ENCODE results near the gene CPLX1.
A peak's percentile ranks its signal among the peaks of the same experiment; 100 is the strongest.

CPLX1 gene

DNA sequence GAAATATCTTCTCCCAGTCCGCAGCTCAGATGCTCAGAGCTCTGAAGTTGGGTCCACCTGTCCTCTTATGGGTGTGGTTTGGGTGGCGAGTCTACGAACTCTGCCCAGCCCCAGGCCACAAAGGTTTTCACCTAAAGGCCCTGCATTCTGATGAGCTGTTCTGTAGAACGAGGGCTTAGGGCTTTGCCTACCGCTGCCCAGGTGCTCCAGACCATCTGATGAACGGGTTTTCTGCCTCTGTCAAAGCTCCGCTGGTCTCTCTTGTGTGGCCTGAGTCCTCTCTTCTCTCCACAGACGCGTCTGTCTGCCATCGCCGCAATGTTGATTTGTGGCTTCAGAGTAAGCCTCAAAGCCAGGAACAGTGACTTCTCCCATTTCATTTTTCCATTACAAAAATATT is 28.4 kb upstream of the CPLX1 start:
- no peak for DNase-seq

DNA sequence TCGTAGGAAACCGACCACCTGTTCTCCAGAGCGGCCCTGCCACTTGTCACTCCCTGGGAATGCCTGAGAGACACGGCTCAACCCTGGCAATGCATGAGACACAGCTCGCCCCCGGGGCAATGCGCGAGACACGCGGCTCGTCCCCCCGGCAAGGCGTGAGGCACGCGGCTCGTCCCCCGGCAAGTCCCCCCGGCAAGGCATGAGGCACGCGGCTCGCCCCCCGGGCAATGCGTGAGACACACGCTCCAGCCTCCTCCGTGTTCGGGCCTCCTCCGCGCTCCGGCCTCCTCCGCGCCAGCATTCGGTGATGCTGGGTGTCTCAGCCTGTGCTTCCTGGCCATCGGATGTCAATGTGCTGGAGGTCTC is 27.5 kb upstream of the CPLX1 start:
- DNase-seq, result no peak

DNA sequence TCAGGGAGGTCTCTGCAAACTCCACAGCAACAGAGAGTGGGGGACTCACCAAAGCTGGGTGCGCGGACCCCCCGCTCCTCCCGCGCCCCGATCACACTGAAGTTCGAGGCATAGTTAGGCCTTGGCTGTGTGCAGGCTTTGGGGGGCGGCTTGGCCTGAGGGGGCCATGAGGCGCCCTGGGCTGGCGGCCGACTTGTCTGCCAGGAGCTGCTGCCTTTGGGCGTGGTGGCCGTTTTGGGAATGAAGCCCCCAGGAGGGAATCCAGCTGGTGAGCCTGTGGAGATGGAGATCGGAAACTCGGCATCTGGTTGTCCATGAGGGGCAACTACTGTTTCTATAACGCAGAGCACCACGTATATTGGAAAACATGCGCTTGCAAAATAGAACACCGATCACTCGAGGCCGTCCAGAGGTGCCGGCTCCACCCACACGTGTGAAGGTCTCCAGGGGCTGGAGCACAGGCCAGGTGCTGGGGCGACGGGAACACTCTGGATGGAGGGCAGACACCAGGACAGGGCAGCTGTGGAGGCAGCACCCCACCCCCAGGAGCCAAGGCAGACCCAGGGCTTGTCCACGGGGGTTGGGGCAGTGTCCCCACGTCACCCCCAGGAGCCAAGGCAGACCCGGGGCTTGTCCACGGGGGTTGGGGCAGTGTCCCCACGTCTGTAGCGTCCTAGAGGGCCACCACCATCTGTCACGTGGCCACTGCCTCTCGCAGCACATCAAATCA is 25.9 kb upstream of the CPLX1 start:
- DNase-seq, result no peak

DNA sequence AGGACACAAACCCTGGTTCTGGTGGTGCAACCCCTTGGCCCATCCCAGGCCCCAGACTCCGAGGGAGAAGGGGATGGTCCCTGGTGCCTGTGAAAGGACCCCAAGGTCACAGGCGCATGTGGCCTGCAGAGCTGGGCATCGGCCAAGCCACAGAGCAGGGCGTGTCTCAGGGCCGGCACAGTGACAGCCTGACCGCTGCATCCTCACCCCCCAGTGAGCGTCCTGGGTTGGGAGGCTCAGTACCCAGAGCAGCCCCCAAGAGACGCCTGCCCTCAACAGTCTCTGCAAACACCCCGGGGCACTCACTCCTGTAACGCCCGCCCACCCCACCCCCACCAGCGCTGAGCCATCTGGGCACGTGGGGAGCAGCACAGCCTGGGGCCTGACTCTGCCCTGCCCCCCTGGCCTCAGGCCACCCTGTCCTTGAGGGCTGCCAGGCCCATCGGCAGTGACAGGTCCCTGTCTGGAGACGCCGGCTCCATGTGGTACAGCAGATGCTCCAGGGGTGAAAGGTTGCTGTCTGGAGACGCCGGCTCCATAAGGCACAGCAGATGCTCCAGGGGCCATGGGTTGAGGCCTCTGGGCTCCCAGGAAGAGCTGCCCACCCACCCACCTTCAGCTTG is 24.5 kb upstream of the CPLX1 start:
- no peak for DNase-seq

DNA sequence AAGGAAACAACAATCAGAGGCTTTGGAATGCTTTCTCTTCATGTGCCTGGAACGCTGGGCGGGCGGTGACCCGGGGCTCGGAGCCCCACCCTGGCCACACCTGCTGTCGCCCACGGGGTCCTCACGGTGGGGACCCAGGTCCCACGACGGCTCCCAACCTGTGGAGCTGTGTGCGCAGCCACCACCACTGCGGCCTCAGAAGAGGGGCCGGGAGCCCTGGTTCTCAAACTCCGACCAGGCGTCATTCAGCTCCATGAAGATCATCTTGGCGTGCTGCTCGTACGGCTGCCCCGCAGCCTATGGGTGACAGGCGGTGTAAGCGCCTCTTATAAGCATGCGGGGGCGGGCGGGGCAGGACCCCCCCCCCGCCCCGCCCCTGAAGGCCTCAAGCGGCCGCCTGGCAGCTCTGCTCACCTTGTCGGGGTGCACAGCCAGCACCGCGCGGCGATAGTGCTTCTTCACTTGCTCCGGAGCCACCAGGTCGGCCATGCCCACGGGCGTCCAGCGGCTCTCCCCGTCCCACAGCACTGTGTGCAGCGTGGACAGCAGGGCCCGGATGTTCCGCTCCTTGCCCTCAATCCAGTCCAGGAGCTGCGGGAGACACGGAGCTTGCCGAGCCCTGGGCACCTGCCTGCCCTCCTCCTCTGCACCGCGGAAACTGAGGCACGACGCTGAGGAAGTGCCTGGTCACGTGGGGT is 23.7 kb upstream of the CPLX1 start:
- DNase-seq, result no peak

DNA sequence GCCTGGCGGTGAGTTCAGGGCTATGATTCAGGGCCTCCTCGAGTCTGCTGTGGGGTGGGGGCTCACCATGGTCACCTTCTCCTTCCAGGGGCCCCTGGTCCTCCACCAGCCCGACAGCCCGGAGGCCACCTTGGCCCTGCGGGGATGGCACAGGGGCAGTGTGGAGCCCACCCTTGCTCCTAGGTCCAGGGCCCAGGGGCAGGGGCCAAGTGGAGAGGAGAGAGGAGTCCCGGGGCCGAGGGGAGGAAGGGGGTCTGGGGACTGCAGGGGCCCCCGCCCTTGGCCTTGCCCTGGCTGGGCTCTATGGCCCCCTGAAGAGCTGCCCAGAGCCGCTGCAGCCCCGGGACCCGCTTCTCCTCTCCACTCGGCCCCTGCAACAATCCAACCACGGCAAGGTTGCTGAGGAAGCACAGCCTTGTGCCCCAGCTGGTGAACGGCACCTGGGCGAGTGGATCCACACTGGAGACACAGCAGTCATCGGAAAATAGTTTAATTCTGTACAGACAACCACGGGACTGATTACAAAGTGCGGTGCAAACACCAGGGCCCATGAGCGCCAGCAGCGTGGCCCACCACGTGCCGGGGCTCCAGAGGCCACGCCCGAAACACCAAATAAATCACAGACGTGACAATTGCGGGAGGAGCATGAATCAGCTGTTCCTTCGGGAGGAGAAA is 23.0 kb upstream of the CPLX1 start:
- no peak for DNase-seq

DNA sequence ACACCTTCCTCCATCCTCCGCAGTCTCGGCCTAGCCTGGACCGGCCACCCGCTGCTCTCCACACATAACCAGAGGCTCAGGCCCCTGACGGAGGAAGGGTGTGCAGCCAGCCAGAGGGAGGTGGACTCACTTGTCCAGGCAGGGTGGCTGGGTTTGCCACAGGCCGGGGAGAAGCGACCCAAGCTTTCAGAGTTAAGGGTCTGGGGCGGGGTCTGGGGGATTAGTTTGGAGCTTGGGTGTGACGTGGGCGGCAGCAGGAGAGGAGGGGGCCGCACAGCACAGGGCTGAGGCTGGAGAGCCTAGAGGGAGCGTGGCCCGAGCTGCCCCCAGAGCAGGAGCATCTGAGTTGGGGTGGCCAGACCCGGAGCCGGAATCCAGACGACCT is 22.4 kb upstream of the CPLX1 start:
- no peak for DNase-seq

DNA sequence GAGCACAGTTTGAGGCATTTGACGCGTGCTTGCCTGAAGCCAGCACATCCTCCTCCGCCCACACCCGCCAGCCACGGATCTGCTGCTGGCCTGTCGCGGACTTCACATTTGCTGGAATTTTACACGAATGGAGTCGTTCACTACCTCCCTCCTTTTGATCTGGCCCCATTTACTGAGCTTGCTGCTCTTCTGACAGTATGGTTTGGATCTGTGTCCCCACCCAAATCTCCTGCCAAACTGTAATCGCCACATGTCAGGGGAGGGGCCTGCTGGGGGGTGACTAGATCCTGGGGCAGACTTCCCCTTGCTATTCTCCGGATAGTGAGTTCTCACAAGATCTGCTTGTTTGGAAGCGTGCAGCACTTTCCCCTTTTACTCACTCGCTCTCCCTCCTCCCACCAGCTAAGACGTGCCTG is 19.9 kb upstream of the CPLX1 start:
- DNase-seq, result no peak

DNA sequence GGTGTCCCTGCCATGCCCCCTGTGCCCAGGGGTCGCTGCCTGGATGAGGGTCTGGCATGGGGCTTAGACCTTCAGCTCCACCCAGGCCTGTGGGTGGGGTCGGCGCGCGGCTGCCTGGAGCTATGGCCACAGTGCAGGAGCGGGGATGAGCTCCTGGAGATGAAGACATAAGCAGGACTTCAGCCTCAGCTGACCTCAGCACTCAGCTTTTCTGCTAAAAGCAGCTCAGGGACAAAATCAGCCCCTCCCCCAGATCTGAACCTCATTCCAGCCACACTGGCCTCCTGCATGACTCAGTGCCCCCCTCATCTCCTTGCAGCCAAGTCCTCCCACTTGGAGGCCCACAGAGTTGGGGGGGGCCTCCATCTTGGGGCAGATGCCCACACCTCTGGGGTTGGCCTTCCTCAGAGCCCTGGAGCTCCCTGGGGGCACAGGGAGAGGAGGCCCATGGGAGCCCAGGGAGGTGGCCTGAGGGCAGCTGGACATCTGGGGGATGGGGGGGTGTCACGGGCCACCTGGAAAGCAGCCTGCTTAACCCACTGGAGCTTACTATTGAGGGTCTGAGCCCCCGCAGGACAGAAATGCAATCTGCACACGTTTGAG is 19.4 kb upstream of the CPLX1 start:
- DNase-seq, result no peak

DNA sequence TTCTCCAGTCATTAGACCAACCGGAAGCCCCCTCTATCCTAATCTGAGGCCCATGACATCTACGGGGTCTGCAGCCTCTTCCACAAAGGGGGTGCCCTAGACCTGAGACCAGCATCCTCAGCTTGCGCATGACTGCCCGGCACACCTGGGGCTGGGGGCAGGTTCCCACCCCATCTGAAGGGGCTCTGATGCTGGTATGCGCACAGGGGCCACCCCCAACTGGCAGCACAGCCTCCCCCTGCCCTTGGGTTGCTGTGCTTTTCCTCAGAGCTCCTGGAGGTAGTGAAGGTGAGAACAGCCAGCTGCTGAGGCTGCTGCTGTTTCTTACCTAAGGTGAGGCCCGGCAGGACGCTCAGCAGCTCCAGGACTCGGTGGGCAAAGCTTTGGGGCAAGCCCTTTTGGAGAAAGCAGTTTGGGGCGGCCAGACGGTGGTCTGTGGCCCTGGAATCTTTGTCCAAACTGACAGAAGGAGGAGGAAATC is 18.9 kb upstream of the CPLX1 start:
- no peak for DNase-seq

DNA sequence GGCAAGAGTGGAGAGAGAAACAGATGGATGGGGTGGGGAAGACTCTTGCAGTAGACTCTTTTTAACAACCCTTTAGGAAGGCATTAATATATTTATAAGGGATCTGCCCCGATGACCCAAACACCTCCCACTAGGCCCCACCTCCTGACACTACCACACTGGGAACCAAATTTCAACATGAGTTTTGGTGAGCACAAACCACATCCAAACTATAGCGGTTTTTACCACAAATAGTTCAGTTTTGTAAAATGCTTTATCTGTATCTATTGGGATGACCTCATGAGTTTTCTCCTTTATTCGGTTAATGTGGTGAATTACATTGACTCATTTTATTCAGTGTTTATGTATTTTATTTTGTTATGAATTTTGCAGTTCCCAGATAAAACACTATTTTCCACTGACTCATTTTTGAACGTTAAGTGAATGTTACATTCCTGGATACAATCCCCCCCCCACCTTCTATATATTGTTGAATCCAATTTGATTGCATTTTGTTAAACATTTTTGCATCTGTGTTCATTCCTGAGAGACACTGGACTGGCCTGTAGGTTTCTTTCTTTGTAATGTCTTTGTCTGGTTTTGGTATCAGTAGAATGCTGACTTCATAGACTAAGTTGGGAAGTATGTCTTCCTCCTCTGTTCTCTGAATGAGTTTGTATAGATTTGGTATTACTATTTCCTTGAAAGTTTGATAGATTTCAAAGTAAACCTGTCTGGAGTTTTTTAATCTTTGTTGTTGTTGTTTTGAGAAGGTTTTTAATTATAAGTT is 13.9 kb upstream of the CPLX1 start:
- no peak for DNase-seq

DNA sequence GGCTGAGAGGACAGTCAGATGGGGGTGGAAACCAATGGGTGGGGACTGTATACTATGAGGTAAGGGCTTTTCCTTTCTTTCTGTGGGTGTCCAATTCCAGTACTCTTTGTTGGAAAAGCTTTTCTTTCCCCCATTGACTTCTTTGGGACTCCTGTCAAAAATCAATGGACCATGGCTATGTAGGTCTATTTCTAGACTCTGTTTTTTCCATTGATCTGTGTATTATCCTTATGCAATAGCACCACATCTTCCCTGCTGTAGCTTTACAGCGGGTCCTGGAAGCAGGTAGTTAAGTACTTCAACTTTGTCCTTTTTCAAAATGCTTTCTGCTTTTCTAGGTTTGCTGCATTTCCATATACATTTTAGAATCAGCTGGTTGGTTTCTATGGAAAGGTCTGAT is 11.8 kb upstream of the CPLX1 start:
- DNase-seq, result no peak

DNA sequence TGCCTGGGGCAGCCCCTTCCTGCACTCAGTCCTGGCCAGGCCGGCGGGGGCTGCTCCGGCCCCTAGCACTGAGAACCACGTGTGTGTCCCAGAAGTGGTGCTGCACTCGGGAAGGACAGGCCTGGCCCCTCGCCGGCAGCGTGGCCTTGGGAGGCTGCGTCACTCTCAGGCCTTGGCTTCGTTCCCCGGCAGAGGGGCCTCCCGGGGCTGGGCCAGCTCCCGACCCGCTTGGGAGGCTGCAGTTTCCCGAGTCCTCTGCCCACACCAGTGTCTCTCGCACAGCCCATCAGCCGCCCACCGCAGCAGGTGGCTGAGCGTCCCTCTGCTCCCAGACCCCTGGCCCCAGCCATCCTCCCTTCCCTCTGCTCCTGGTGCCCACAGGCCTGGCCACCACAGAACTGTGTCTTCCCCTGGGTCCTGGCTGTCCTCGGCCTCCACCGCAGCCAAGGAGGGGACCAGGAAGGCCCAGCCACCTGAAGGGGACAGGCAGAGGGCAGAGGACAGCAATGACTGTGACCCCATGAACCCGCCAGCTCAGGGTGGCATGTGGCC is 10.9 kb upstream of the CPLX1 start:
- no peak for DNase-seq

DNA sequence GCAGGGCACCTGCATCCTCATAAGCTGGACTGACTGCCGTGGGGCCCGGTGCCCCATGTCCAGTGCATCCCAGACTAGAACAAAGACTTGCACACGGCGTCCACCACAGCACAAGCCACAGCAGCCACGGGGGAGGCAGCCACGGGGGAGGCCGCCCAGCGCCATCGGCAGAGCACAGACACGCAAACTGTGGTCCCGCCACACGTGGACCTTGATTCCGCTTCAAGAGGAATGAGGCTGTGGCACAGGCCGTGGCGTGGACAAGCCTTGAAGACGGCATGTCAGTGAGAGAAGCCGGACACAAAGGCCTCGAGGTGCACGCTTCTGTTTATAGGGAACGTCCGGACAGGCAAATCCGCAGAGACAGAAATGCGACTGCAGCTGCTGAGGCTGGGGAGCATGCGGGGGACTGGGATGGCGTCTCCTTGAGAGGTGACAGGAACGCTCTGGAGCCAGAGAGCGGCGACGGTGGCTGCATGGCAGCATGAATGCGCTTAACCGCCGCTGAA is 10.1 kb upstream of the CPLX1 start:
- no peak for DNase-seq

DNA sequence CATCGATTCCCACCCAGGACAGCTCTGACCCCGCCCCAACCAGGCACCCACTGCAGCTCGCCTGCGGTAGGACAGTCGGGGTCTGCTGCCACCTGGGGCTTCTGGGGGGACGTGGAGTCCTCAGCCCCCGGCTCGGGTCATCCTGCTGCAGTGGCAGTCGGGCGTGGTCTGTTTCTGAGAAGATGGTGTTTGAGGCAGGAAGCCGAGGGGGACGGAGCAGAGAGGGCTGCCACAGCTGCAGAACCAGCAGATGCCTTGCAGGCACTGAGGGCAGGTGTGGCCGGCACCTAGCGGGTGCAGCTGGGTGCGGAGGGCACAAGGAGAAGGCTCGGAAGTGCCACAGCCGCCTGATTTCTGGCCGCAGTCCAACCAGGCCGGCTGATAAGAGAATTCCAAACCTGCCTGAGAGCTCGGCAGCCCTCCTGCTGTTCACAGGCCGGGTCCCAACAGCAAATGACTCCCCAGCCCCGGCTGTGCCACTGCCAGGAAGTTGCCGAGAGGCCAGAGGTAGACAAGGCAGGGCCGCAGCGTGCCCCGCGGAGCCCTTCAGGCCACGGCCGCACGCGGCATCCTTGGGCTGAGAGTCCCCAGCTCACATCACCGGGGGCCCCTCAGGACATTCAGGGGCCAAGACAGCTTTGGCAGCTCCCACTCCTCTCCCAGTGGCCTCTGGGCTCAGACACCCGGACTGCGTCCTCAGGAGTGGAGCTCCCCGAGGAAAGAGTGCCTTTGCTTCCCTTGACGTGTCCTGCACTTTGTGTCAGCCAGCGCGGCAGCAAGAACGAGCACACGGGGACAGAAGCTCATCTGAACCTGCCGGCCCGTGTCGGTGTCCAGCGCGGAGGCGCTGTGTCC is 9.4 kb upstream of the CPLX1 start:
- peak; percentile 33 to 77 (median 46) for DNase-seq

DNA sequence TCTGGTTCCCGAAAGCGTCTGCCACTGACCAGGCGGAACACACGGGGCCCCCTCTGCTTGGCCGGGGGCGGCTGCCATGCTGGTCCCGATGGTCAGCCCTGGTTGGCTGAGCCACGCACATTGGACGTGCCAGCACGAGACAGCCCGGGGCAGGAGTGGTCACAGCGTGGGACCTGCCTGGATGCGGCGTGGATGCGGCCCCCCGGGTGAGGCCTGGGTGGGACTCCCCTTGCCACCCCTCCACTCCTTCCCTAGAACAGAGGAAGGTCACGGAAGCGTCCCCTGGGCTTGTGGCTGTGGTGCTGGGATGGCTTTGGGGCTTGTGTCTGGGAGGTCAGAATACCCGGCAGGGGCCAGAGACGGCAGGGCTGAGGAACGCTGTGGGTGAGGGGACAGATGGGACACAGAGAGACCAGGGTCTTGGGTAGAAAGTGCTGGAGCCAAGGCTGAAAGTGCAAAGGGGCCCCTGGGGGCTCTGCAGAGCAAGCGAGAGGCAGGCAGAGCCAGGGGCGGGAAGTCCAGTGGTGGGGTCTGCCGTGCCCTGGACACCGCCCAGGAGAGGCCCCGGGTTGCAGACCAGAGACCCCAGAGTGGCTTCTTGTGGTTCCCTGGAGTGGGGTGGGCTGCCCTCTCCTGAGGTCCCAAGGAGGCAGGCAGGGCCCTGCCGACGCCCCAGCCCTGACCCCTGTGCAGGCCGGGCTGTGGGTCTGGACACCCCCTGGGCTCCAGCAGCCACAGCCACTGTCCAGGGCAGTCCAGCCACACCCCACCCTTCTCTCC is 8.6 kb upstream of the CPLX1 start:
- DNase-seq, result no peak

DNA sequence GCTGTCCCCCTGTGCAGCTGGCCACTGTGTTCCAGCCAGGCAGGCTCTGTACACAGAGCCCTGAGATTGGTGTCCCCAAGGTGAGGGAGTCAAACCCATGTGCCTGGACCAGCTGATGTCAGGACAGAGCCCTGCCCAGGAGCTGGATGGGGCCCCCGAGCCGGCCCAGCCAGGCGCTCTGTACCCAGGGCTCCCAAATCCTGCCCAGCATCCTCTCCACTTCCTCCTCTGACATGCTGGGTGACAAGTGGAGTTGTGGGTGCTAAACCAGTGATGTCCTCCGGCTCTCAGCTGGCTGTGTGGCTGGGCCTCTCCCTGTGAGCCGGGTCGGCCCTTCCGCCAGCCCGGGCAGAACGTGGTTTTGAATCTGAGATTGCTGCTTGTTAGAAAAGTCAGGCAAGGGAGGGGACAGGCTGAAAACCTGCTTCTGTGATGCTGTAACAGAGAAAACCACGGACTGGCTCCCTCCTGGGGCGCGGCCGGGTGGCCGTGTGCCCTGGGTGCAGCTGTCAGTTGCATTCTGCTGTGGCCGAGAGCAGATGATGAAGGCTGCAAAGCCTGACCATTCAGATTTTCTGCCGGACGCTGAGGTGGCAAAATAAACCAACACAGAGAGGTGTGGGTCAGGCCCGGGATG is 7.9 kb upstream of the CPLX1 start:
- no peak for DNase-seq

DNA sequence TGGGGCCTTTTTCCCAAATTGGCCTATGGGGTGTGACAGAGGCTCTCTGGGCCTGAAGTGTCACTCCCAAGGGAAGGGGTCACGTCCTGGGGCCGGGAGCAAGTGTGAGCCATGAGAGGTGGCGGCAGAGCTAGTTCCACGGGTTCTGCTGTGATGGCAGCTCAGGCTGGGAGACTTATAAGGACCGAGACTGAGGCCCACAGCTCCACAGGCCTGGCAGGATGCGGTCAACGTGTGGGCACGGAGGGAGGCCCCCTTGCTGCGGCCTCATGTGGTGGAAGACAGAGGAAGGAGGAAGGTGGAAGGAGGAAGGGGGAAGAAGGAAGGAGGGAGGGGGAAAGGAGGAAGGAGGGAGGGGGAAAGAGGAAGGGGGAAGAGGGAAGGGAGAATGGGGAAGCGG is 7.2 kb upstream of the CPLX1 start:
- DNase-seq, result no peak

DNA sequence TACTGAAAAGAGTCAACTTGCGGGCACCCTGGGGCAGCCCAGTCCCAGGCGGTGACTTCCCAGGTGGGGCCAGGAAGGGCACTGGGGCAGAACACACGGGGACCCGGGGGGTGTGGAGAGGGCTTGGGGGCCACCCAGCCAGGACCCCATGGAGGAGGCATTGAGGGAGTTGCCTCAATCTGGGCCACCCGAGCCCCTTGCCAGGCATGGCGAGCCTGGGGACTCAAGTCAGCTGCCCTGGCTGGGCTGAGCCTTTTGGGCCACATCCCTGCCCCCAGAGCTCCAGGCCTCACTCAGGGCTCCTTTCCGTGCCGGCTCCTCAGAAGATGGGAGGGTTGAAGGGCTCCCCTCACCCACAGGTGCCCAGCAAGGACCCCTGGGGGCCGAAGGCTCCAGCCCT is 6.6 kb upstream of the CPLX1 start:
- DNase-seq, result no peak

DNA sequence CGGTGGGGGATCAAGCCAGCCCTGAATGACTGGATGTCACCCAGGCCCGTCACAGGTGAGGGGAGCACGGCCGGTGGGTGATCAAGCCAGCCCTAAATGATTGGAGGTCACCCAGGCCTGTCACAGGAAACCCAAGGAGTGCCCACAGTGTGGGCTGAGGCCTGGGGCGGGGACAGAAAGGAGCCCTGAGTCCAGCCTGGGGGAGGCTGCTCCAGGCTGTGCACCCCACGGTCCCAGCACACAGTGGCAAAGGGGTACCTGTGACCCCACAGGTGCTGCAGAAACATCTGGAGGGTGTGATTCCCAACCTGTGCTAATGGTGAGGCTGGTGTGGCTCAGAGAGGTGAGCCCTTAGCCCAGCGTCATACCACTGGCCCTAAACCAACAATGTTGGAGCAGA is 6.2 kb upstream of the CPLX1 start:
- no peak for DNase-seq

All from NCI-H1417 (cell line).